Measurements from ENCODE around the gene MAST3. TPM values are rescaled to one million over a fixed set of nuclear protein-coding genes. Genes with fewer than 3 reads are reported as not detected.
"Not testable (repeated sequence)": the region's sequence is repeated elsewhere in the genome, so short reads cannot be mapped to it uniquely, and the experiment has no call there.

The MAST3 gene
- polyA plus RNA-seq, 1 of the 3 experiments (the other 2 are of a cell fraction): 4.5 TPM

- no peak for TF ChIP-seq TCF12 (IDR thresholded peaks at IDR 0.05)
- no peak for TF ChIP-seq GABPA (IDR thresholded peaks at IDR 0.05; ENCODE audit: low read depth)
- no peak for TF ChIP-seq FOXJ3 (CRISPR knock-in tag; IDR thresholded peaks at IDR 0.05)
- TF ChIP-seq JUND (IDR thresholded peaks at IDR 0.05): no peak
- no peak for TF ChIP-seq CHD2 (IDR thresholded peaks at IDR 0.05; ENCODE audit: low read length, partially characterized antibody)
- no peak for TF ChIP-seq RXRA (IDR thresholded peaks at IDR 0.05; ENCODE audit: borderline replicate concordance, low read depth)
Observed at GRCh38 chr19:18086590-18087138, 10.9 kb upstream of the MAST3 start, which contains the start of gene IL12RB1 (continued).

- not testable (repeated sequence) for DNase-seq
Observed at GRCh38 chr19:18089096-18089541, 8.5 kb upstream of the MAST3 start.

GRCh38 chr19:18089726-18090125 is 7.9 kb upstream of the MAST3 start:
- H3K4me2 ChIP-seq: no peak overlapping the region
- H3K4me1 ChIP-seq (ENCODE audit: control insufficient read depth in 1 of 2, insufficient read depth in 2 of 2, low read depth in 1 of 2, low read length in 1 of 2): no peaks in the 10 kb centered on the region
- TF ChIP-seq EZH2phosphoT487 (IDR thresholded peaks at IDR 0.05; ENCODE audit: borderline replicate concordance, low read depth): no peak
- no peak for TF ChIP-seq RAD21 (IDR thresholded peaks at IDR 0.05; ENCODE audit: low read length)
- no peak for TF ChIP-seq RXRA (IDR thresholded peaks at IDR 0.05; ENCODE audit: borderline replicate concordance, low read depth)
- TF ChIP-seq POLR2AphosphoS5 (IDR thresholded peaks at IDR 0.05; ENCODE audit: low read depth, low read length): no peak
- POLR2A ChIA-PET: no interaction called here
- H3K9me2 ChIP-seq: no peaks in the 10 kb centered on the region
- H3F3A ChIP-seq (replicated peaks; ENCODE audit: insufficient read depth): peaks cover 4% of the 10 kb centered on the region
- H3K9ac ChIP-seq: no peak overlapping the region
- no peak overlapping the region for H2AFZ ChIP-seq (ENCODE audit: low read depth)
- H3K9me3 ChIP-seq: no peaks in the 10 kb centered on the region
- H3K4me3 ChIP-seq (ENCODE audit: low read depth in 2 of 2, low read length in 1 of 2): no peak overlapping the region
- no peaks in the 10 kb centered on the region for H3K36me3 ChIP-seq (replicated peaks in 1 of 2; ENCODE audit: control insufficient read depth in 1 of 2, insufficient read depth in 2 of 2, low read length in 1 of 2)
- no peak overlapping the region for H3K27ac ChIP-seq (ENCODE audit: low read depth in 2 of 2, low read length in 1 of 2)
- no peaks in the 10 kb centered on the region for H3K27me3 ChIP-seq (ENCODE audit: insufficient read depth)
- 83% methylated on average over 5 of the region's 5 CpGs for WGBS (ENCODE audit: low lambda C conversion rate)
- no peaks in the 10 kb centered on the region for H4K20me1 ChIP-seq (ENCODE audit: insufficient read depth)
- no peak for DNase-seq
- H3K79me2 ChIP-seq (ENCODE audit: insufficient read depth): no peaks in the 10 kb centered on the region
- CTCF ChIA-PET: no interaction called here

More at GRCh38 chr19:18089096-18089541, 8.5 kb upstream of the MAST3 start:
- H3K36me3 ChIP-seq (replicated peaks in 1 of 2; ENCODE audit: control insufficient read depth in 1 of 2, insufficient read depth in 2 of 2, low read length in 1 of 2); H2AFZ ChIP-seq (ENCODE audit: low read depth); H3K79me2 ChIP-seq (ENCODE audit: insufficient read depth); H3K4me3 ChIP-seq (ENCODE audit: low read depth in 2 of 2, low read length in 1 of 2); POLR2A ChIA-PET; H3K4me1 ChIP-seq (ENCODE audit: control insufficient read depth in 1 of 2, insufficient read depth in 2 of 2, low read depth in 1 of 2, low read length in 1 of 2); CTCF ChIA-PET; H3K9ac ChIP-seq; H3K4me2 ChIP-seq; H3K27me3 ChIP-seq (ENCODE audit: insufficient read depth); H3K27ac ChIP-seq (ENCODE audit: low read depth in 2 of 2, low read length in 1 of 2); H3F3A ChIP-seq (replicated peaks; ENCODE audit: insufficient read depth); H3K9me3 ChIP-seq; H3K9me2 ChIP-seq; H4K20me1 ChIP-seq (ENCODE audit: insufficient read depth): not testable (repeated sequence)
- WGBS (ENCODE audit: low lambda C conversion rate): 82% methylated on average over 11 of the region's 11 CpGs

GRCh38 chr19:18090545-18091216 is 6.9 kb upstream of the MAST3 start:
- no peaks in the 10 kb centered on the region for H3K4me1 ChIP-seq (ENCODE audit: control insufficient read depth in 1 of 2, insufficient read depth in 2 of 2, low read depth in 1 of 2, low read length in 1 of 2)
- no peaks in the 10 kb centered on the region for H3K36me3 ChIP-seq (replicated peaks in 1 of 2; ENCODE audit: control insufficient read depth in 1 of 2, insufficient read depth in 2 of 2, low read length in 1 of 2)
- ChIA-PET CTCF (interaction anchor here (2.1 kb wide), 1 partner anchor 32 kb away, joined by 6 read pairs; no protein-coding TSS in a partner anchor), POLR2A (no interaction called here)
- no peak overlapping the region for H3K4me2 ChIP-seq
- H3F3A ChIP-seq (replicated peaks; ENCODE audit: insufficient read depth): peaks cover 4% of the 10 kb centered on the region
- no peaks in the 10 kb centered on the region for H3K79me2 ChIP-seq (ENCODE audit: insufficient read depth)
- no peak overlapping the region for H3K4me3 ChIP-seq (ENCODE audit: low read depth in 2 of 2, low read length in 1 of 2)
- no peaks in the 10 kb centered on the region for H4K20me1 ChIP-seq (ENCODE audit: insufficient read depth)
- H3K27me3 ChIP-seq (ENCODE audit: insufficient read depth): no peaks in the 10 kb centered on the region
- no peaks in the 10 kb centered on the region for H3K9me2 ChIP-seq
- no peaks in the 10 kb centered on the region for H3K9me3 ChIP-seq
- no peak for TF ChIP-seq TCF12 (IDR thresholded peaks at IDR 0.05)
- 0 out of 2 replicates have a peak, but pooled peaks have one; percentile 47 for TF ChIP-seq REST (IDR thresholded peaks at IDR 0.05; ENCODE audit: low read depth, low read length)
- whole genome bisulfite sequencing (ENCODE audit: low lambda C conversion rate): 70% methylated on average over 10 of the region's 12 CpGs
- DNase-seq: no peak
- no peak overlapping the region for H3K9ac ChIP-seq
- no peak overlapping the region for H2AFZ ChIP-seq (ENCODE audit: low read depth)
- no peak overlapping the region for H3K27ac ChIP-seq (ENCODE audit: low read depth in 2 of 2, low read length in 1 of 2)
